Tibial artery (tissue), 4 donors: Measurements from ENCODE around the gene CAMK2G.
"Not testable (repeated sequence)": the region's sequence is repeated elsewhere in the genome, so short reads cannot be mapped to it uniquely, and the experiment has no call there.

Experiments
- DNase-seq, 2 donors: peaks; one replicate each; pipeline ENCODE4 v3.0.0-alpha.2; 2019
- H3K27ac ChIP-seq, 2 donors: fragments of 200-600 bp; sonication (generic) in 1 of 2; 1 replicate in 1 of 2; 2 replicates in 1 of 2; pipeline ENCODE4 v1.5.1; 2018 to 2019; ENCODE audit warnings: mild to moderate bottlenecking in 1 of 2
- H3K27me3 ChIP-seq, 2 donors: fragments of 200-600 bp; sonication (generic) in 1 of 2; one replicate each; pipeline versions ENCODE4 v1.5.1 to v1.6.0; 2016 to 2019
- H3K36me3 ChIP-seq, 3 donors: fragments of 200-600 bp; sonication (generic) in 2 of 3; one replicate each; pipeline ENCODE4 v1.5.1; 2016 to 2019; ENCODE audit warnings: mild to moderate bottlenecking in 2 of 3
- H3K4me1 ChIP-seq, 4 donors: fragments of 200-600 bp; sonication (generic) in 2 of 4; 1 replicate in 3 of 4; 2 replicates in 1 of 4; pipeline ENCODE4 v1.5.1; 2016 to 2019
- H3K4me3 ChIP-seq, 2 donors: fragments of 200-600 bp; sonication (generic) in 1 of 2; 1 replicate in 1 of 2; 2 replicates in 1 of 2; pipeline ENCODE4 v1.5.1; 2018 to 2019; ENCODE audit warnings: mild to moderate bottlenecking in 2 of 2
- H3K9me3 ChIP-seq, 3 donors: fragments of 200-600 bp; sonication (generic) in 1 of 3; one replicate each; pipeline ENCODE4 v1.5.1; 2016 to 2019
- intact Hi-C: fragments of 100-400 bp; cut with DNase I; formaldehyde crosslinking; loops from one replicate; pipeline ENCODE4 v1.15.0; 2023; ENCODE audit warnings: low total_unique reads
- TF ChIP-seq, protein P1 (sequence below), 2 experiments: fragments of 200-600 bp in 1 of 2; fragments of 450-650 bp in 1 of 2; IDR thresholded peaks; one replicate each; pipeline ENCODE4 v1.5.1; 2017 to 2019; ENCODE audit warnings: antibody characterized with exemption in 2 of 2, mild to moderate bottlenecking in 1 of 2, moderate library complexity in 1 of 2

CAMK2G gene

DNA sequence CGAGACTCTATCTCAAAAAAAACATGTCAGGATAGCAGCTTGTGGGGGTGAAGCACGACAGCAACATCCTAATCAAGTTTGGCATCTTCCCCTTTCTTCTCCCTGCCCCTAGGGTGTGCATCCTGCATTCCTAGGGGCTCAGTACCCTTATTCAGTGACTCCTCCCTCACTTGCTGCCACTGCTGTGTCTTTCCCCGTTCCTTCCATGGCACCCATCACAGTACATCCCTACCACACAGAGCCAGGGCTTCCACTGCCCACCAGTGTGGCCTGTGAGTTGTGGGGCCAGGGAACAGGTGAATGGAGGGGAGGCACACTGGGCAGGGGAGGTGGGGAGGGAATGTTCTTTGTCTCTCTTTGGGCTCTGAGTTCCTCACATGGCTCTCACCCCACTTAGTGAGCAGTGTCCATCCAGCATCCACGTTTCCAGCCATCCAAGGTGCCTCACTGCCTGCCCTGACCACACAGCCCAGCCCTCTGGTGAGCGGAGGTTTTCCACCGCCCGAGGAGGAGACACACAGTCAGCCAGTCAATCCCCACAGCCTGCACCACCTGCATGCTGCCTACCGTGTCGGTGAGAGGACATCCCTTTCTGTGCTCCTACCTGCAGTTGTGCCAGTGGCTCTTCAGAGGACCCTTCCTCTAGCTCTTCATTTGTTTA lies 74.3 kb downstream of the CAMK2G start:
- Histone ChIP-seq H3K9me3 (no peaks in the 10 kb centered on the region), H3K4me3 (no peak overlapping the region), H3K36me3 (peaks cover 88 to 100% (median 96%) of the 10 kb centered on the region in 3 donors), H3K27me3 (no peaks in the 10 kb centered on the region), H3K4me1 (no peaks in the 10 kb centered on the region), H3K27ac (no peak overlapping the region)
- intact Hi-C loops = no loop called here
- TF ChIP-seq, protein P1, sequence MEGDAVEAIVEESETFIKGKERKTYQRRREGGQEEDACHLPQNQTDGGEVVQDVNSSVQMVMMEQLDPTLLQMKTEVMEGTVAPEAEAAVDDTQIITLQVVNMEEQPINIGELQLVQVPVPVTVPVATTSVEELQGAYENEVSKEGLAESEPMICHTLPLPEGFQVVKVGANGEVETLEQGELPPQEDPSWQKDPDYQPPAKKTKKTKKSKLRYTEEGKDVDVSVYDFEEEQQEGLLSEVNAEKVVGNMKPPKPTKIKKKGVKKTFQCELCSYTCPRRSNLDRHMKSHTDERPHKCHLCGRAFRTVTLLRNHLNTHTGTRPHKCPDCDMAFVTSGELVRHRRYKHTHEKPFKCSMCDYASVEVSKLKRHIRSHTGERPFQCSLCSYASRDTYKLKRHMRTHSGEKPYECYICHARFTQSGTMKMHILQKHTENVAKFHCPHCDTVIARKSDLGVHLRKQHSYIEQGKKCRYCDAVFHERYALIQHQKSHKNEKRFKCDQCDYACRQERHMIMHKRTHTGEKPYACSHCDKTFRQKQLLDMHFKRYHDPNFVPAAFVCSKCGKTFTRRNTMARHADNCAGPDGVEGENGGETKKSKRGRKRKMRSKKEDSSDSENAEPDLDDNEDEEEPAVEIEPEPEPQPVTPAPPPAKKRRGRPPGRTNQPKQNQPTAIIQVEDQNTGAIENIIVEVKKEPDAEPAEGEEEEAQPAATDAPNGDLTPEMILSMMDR (IDR thresholded peaks at IDR 0.05) = no peak
- no peak for DNase-seq

DNA sequence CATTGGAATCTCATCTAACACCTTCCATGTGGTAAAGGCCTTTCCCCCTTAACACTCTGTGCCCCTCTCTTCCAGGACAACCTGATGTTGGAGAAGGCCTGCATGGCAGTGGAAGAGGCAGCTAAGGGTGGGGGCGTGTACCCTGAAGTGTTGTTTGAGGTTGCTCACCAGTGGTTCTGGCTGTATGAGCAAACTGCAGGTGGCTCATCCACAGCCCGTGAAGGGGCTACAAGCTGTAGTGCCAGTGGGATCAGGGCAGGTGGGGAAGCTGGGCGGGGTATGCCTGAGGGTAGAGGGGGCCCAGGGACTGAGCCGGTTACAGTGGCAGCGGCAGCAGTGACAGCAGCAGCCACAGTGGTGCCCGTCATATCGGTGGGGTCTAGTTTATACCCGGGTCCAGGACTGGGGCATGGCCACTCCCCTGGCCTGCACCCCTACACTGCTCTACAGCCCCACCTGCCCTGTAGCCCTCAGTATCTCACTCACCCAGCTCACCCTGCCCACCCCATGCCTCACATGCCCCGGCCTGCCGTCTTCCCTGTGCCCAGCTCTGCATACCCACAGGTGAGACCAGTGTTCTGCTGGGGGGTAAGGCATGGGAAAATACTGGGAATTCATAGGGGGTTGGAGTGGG lies 75.3 kb downstream of the CAMK2G start:
- TF ChIP-seq, protein P1 (IDR thresholded peaks at IDR 0.05) = no peak
- H3K27me3 ChIP-seq = no peaks in the 10 kb centered on the region
- no peaks in the 10 kb centered on the region for H3K9me3 ChIP-seq
- no peaks in the 10 kb centered on the region for H3K4me1 ChIP-seq
- DNase-seq = no peak
- peaks cover 88 to 100% (median 98%) of the 10 kb centered on the region in 3 donors for H3K36me3 ChIP-seq
- intact Hi-C loops = no loop called here
- H3K27ac ChIP-seq = no peak overlapping the region
- H3K4me3 ChIP-seq = no peak overlapping the region

DNA sequence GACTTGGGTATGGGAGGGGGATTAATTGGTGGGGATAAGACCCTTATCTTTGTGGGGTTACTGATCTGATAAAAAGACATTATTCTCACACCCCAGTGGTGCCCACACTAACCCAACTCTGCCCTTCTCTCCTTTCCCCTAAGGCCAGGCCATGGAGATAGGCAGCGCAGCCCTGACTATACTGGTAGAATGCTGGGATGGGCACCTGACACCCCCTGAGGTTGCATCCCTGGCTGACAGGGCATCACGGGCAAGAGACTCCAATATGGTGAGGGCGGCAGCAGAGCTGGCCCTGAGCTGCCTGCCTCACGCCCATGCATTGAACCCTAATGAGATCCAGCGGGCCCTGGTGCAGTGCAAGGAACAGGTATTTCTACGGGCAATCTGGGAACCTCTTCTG lies 76.3 kb downstream of the CAMK2G start:
- DNase-seq = no peak
- H3K4me1 ChIP-seq = no peaks in the 10 kb centered on the region
- peaks cover 91 to 100% (median 98%) of the 10 kb centered on the region in 3 donors for H3K36me3 ChIP-seq
- TF ChIP-seq, protein P1 (IDR thresholded peaks at IDR 0.05) = no peak
- intact Hi-C loops = no loop called here
- no peak overlapping the region for H3K4me3 ChIP-seq
- no peaks in the 10 kb centered on the region for H3K27me3 ChIP-seq
- no peak overlapping the region for H3K27ac ChIP-seq
- H3K9me3 ChIP-seq = no peaks in the 10 kb centered on the region

DNA sequence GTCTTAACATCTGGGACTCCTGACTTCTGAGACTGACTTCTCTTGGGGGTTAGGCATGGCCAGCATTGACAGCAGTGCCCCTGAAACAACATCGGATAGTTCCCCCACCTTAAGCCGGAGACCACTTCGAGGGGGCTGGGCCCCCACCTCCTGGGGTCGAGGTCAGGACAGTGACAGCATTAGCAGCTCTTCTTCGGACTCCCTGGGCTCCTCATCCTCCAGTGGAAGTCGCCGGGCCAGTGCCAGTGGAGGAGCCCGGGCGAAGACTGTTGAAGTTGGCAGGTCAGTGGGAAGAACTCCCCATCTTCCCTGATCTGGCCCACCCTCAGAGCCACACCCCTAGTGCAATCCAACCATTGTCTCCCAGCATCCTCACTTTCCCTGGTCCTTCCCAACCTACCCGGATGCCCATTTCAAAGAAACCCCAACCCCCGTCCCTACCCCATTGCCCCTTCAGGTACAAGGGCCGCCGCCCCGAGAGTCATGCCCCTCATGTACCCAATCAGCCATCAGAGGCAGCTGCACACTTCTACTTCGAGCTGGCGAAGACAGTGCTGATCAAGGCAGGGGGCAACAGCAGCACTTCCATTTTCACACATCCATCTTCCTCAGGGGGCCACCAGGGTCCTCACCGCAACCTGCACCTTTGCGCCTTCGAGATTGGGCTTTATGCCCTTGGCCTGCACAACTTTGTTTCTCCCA lies 76.9 kb downstream of the CAMK2G start:
- Histone ChIP-seq H3K9me3 (no peaks in the 10 kb centered on the region), H3K4me3 (no peak overlapping the region), H3K4me1 (no peaks in the 10 kb centered on the region), H3K27me3 (no peaks in the 10 kb centered on the region), H3K36me3 (peaks cover 89 to 100% (median 98%) of the 10 kb centered on the region in 3 donors), H3K27ac (no peak overlapping the region)
- TF ChIP-seq, protein P1 (IDR thresholded peaks at IDR 0.05) = no peak
- intact Hi-C loops = no loop called here
- no peak for DNase-seq

DNA sequence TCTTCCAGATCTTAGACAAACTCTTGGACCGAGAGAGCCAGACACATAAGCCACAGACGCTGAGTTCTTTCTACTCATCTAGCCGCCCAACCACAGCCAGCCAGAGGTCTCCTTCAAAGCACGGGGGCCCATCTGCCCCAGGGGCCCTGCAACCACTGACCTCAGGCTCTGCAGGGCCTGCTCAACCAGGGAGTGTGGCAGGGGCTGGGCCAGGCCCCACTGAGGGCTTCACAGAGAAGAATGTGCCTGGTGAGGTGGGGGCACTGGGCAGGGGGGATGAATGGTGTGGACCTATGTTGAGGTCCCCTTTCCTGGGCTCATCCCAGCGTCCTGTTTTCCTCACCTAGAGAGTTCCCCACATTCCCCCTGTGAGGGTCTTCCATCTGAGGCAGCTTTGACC lies 77.6 kb downstream of the CAMK2G start:
- peaks cover 89 to 100% (median 98%) of the 10 kb centered on the region in 3 donors for H3K36me3 ChIP-seq
- no peak overlapping the region for H3K27ac ChIP-seq
- H3K9me3 ChIP-seq = no peaks in the 10 kb centered on the region
- intact Hi-C loops = no loop called here
- H3K4me3 ChIP-seq = no peak overlapping the region
- TF ChIP-seq, protein P1 (IDR thresholded peaks at IDR 0.05) = no peak
- no peak for DNase-seq
- no peaks in the 10 kb centered on the region for H3K4me1 ChIP-seq
- H3K27me3 ChIP-seq = no peaks in the 10 kb centered on the region

DNA sequence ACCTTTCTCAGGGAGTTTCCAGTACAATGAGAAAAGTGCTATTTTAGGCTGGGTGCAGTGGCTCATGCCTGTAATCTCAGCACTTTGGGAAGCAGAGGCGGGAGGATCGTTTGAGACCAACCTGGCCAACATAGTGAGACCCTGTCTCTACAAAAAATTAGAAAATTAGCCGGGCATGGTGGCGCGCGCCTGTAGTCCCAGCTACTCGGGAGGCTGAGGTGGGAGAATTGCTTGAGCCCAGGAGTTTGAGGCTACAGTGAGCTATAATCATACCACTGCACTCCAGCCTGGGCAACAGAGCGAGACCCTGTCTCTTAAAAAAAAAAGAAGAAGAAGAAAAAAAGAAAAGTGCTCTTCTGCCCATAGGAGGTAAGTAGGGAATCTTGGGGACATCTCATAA lies 78.3 kb downstream of the CAMK2G start:
- H3K4me3 ChIP-seq, H3K9me3 ChIP-seq, H3K27ac ChIP-seq, H3K27me3 ChIP-seq, intact Hi-C loops, DNase-seq, H3K4me1 ChIP-seq: not testable (repeated sequence)
- peaks cover 89 to 100% (median 98%) of the 10 kb centered on the region in 3 donors for H3K36me3 ChIP-seq

DNA sequence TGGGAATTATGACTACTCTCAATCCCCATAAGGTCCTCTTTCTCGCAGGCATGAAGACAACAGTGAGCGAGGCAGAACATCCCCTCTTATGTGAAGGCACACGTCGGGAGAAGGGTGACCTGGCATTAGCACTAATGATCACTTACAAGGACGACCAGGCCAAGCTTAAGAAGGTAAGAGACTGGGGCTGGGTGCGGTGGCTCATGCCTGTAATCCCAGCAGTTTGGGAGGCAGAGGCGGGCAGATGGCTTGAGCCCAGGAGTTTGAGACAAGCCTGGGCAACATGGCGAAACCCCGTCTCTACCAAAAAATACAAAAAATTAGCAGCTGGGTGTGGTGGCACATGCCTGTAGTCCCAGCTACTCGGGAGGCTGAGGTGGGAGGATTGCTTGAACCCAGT lies 78.9 kb downstream of the CAMK2G start:
- H3K27ac ChIP-seq, H3K4me3 ChIP-seq, H3K9me3 ChIP-seq, H3K4me1 ChIP-seq, intact Hi-C loops, H3K27me3 ChIP-seq, DNase-seq: not testable (repeated sequence)
- peaks cover 89 to 100% (median 98%) of the 10 kb centered on the region in 3 donors for H3K36me3 ChIP-seq
